ENCODE data around the gene PLXNC1.
A peak's percentile ranks its signal among the peaks of the same experiment; 100 is the strongest.

The PLXNC1 gene

DNA sequence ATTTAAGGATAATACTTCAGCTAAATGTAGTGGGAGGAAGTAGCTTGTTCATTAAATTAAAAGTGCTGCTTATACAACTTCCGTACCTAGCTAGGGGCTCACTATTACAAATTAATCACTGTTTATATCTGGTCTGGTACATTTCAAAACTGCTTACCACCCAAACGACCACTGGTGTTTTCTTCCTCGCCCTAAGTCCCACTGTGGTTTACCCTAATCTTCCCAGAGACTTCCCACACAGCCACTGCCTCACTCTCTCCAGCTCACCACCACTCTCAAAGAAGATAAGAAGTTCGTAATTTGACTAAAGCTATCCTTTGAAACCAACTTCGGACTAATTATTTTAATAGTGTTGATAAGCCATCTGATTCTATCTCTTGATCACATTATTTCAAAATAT lies 62.6 kb downstream of the PLXNC1 start:
- peaks cover 0 to 4% of the 10 kb centered on the region in 2 donors for H3K9me3 Mint-ChIP-seq
- DNase-seq (no peak), ATAC-seq (no peak)
- H3K27me3 Mint-ChIP-seq: no peaks in the 10 kb centered on the region
- H3K4me1 Mint-ChIP-seq: peaks cover 43% of the 10 kb centered on the region
- H3K27ac Mint-ChIP-seq: no peak overlapping the region
- H3K4me3 Mint-ChIP-seq: no peak overlapping the region

DNA sequence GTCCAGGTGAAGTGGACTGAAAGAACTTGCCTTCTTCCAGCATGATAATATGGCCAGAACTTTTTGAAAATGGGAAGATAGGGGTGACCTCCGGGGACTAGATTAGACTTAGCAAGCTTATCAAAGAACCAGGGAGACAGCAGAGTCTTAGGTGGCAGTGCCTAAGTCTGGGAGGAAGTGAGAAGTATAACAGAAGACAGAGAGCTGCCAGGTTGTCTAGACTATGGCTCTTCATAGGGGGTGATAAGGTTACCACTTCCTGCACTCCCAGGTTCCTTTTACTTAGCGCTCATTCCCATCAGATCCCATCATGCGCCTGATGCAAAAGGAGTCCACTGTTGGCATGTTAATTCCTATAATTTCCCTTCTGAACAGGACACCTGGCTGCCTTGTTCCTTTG lies 69.9 kb downstream of the PLXNC1 start:
- Mint-ChIP-seq H3K4me3 (no peak overlapping the region), H3K4me1 (no peaks in the 10 kb centered on the region), H3K9me3 (peaks cover 0 to 8% of the 10 kb centered on the region in 2 donors), H3K27ac (no peak overlapping the region), H3K27me3 (no peaks in the 10 kb centered on the region)
- DNase-seq (no peak), ATAC-seq (no peak)

DNA sequence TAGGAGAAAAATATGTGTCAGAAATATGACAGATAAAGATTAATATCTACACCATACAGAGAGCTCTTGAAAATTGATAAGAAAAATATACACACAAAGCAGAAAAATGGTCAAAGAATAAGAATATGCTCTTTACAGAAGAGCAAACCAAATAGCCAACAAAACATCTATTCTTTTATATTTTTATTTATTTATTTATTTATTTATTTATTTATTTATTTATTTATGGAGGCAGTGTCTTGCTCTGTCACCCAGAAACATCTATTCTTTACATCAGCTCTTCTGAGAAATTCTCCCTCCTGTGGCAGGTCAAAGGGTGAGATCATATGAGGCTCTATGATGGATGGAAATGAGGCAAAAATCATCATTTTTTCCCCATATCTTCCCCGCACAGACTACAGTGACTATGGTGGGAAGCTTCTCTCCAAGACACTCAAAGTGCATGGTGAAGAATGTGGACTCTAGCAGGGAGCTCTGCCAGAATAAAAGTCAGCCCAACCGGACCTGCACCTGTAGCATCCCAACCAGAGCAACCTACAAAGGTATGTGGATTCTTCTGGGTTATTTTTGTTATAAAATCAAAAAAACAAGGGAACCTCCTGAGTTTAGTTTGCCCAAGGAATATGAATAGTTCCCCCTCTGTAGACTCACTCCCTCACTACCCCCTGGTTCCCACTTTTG lies 71.4 kb downstream of the PLXNC1 start:
- H3K27ac Mint-ChIP-seq: no peak overlapping the region
- no peak for DNase-seq
- no peaks in the 10 kb centered on the region for H3K4me1 Mint-ChIP-seq
- H3K4me3 Mint-ChIP-seq: no peak overlapping the region
- ATAC-seq: no peak
- H3K27me3 Mint-ChIP-seq: no peaks in the 10 kb centered on the region
- peaks cover 0 to 8% of the 10 kb centered on the region in 2 donors for H3K9me3 Mint-ChIP-seq

DNA sequence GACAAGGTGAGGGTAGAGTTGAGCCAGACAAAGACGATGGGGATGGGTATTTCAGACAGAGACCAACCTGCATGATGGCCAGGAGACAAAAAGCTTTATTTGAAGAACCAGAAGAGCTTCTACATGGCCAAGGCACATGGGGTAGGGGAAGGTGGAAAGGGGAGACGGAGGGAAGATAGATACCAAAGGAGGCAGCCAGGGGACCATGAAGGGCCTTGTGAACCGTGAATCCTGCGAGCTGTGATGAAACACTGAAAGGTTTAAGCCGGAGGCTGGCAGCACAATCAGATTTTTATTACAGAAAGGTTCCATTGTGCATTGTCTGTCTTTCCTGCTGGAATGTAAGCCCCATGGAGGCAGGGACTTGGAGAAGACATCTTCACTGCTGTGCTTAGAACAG lies 72.4 kb downstream of the PLXNC1 start:
- no peaks in the 10 kb centered on the region for H3K27me3 Mint-ChIP-seq
- no peak for DNase-seq
- no peak overlapping the region for H3K4me3 Mint-ChIP-seq
- peaks cover 0 to 8% of the 10 kb centered on the region in 2 donors for H3K9me3 Mint-ChIP-seq
- no peak for ATAC-seq
- H3K4me1 Mint-ChIP-seq: no peaks in the 10 kb centered on the region
- no peak overlapping the region for H3K27ac Mint-ChIP-seq

DNA sequence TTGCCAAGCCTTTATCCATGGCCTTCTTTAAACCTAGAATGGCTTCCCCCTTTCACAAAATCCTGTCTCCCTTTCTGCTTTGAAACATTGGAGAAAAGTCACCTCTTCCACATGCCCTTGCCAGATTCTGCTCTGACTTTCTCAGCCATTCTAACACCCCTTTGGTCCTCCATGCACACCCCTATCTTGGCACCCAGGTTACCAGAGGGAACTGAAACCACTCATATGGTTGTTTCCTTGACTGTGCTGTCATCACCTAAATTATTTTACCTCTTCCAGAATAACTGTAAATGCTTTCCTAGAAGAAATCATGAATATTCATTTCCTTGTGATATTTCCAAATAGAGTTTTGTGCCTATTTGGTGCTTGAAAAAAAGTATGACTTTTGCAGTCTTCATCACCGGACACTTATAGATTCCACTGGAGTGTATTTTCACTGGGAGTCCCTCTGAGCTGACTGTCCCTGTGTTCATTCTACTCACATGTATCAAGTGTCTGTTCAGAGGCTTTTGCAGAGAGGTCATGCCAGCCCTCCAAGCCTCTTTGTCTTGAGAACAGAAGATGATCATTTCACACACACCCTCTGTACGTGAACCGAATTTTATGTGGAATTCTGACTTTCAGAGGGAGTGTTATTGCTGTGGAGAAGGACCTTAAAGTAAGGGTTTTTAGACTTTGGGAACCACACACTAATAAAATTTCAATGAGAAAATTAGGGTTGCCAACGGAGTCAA lies 74.1 kb downstream of the PLXNC1 start:
- no peak overlapping the region for H3K27ac Mint-ChIP-seq
- no peak for ATAC-seq

DNA sequence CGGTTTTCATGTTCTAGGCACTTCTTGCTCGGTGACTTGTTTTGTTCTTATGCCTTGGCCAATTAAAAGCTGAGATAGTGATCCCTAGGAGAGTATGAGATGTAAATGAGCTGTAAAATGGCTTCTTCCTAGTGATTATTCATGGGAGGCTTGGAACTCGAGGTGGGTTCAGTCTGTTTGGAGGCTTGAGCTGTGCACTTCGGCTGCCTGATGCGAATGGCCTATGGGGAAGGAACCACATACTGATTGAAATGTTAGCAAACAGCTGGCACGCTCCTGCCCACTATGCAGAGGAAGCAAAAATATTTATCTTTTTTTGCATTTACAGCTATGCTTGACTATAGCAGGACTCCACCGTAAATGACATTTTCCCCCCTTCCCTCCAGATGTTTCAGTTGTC lies 75.5 kb downstream of the PLXNC1 start:
- Mint-ChIP-seq H3K4me1 (no peaks in the 10 kb centered on the region), H3K27me3 (no peaks in the 10 kb centered on the region), H3K4me3 (no peak overlapping the region), H3K27ac (no peak overlapping the region), H3K9me3 (peaks cover 0 to 8% of the 10 kb centered on the region in 2 donors)
- no peak for DNase-seq
- ATAC-seq: no peak

More for the DNA sequence above, 74.1 kb downstream of the PLXNC1 start:
- Mint-ChIP-seq H3K4me3 (no peak overlapping the region), H3K27me3 (no peaks in the 10 kb centered on the region), H3K4me1 (no peaks in the 10 kb centered on the region), H3K9me3 (peaks cover 0 to 8% of the 10 kb centered on the region in 2 donors)
- DNase-seq: no peak

DNA sequence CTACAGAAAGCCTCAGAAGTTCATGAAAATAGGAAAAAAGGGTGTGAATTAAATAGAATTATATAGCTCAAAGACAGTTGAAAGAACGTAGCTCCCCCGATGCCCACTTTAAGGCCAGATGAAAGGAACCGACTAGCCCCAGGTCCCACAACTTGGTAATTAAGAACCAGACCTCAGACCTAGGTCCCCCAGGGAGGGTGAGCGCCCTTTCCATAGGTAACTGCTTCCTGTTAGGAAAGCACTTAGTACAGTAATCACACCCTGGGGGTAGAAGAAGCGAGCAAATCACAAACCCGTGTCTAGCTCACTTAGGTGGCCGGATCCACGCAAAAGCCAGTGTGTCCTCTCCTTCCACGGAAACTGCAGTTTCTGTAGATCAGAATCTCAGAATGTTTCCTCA lies 77.1 kb downstream of the PLXNC1 start:
- peaks cover 11% of the 10 kb centered on the region for H3K4me1 Mint-ChIP-seq
- no peak overlapping the region for H3K4me3 Mint-ChIP-seq
- H3K9me3 Mint-ChIP-seq: peaks cover 6 to 7% of the 10 kb centered on the region in 2 donors
- ATAC-seq: no peak
- H3K27ac Mint-ChIP-seq: no peak overlapping the region
- H3K27me3 Mint-ChIP-seq: no peaks in the 10 kb centered on the region
- DNase-seq: no peak

DNA sequence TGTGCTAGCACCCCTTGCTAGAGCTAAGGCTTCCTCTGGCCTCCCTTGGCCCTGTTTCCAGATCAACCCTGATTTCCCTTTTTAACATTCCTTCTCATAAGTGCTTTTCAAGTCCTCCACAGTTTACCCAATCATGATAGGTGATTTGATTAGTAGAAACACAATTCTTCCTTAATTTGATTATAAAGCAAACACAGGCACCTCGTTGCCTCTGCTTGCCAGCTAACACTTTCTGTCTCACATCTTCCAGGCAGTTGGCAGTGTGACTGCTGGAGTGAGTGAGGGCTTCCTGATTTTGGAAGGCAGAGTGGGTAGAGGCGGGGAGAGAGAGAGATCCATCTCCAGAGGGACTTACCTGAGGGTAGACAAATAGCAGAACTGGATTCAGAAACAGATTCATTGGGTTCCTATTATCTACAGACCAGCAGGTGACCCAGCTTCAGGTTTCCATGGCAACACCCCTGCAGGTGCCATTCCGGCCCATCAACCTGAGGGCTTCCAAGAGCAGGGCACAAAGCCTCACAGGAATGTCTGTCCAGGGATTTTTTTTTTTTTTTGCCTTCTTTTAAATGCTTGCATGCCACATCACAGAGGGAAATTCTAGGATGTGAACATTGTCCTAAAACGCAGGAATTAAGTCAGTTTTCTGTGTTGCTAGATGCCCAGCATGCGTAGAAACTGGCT lies 77.7 kb downstream of the PLXNC1 start:
- Mint-ChIP-seq H3K27ac (no peak overlapping the region), H3K27me3 (no peaks in the 10 kb centered on the region), H3K9me3 (peaks cover 1 to 6% of the 10 kb centered on the region in 2 donors), H3K4me1 (peaks cover 17% of the 10 kb centered on the region), H3K4me3 (no peak overlapping the region)
- no peak for ATAC-seq
- no peak for DNase-seq

DNA sequence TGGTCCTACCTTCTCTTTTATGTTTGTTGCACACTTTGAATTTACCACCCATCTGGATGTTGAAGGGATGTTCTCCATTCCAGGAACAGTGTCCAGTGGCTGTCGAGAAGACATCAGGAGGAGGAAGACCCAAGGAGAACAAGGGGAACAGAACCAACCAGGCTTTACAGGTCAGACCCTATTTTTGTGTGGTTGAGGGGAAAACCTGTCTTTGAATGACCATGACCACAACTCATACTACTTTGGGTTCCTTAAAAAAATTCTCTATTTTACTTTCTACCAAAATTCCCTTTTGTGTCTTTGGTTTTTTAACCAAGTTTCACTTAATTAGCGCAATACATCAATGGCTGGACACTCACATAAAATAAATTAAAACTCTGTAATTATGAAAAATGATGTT lies 78.7 kb downstream of the PLXNC1 start:
- Mint-ChIP-seq H3K4me1 (peaks cover 19% of the 10 kb centered on the region), H3K9me3 (peaks cover 0 to 6% of the 10 kb centered on the region in 2 donors), H3K27ac (no peak overlapping the region), H3K27me3 (no peaks in the 10 kb centered on the region), H3K4me3 (no peak overlapping the region)
- ATAC-seq (no peak), DNase-seq (no peak)

DNA sequence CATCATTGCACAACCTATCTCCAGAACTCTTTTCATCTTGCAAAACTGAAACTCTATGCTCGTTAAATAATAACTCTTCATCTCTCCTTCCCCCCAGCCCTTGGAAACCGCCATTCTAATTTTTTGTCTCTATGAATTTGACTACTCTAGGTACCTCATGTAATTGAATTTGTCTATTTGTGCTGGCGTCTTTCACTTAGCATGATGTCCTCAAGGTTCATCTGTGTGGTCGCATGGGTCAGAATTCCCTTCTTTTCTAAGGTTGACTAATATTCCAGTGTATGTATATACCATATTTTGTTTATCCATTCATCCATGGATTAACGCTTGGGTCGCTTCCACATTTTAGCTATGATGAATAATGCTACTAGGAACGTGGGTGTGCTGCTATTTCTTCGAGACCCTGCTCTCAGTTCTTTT lies 80.1 kb downstream of the PLXNC1 start:
- no peaks in the 10 kb centered on the region for H3K27me3 Mint-ChIP-seq
- no peak for DNase-seq
- H3K27ac Mint-ChIP-seq: no peak overlapping the region
- H3K4me3 Mint-ChIP-seq: no peak overlapping the region
- H3K4me1 Mint-ChIP-seq: peaks cover 19% of the 10 kb centered on the region
- no peak for ATAC-seq
- H3K9me3 Mint-ChIP-seq: peaks cover 0 to 6% of the 10 kb centered on the region in 2 donors

DNA sequence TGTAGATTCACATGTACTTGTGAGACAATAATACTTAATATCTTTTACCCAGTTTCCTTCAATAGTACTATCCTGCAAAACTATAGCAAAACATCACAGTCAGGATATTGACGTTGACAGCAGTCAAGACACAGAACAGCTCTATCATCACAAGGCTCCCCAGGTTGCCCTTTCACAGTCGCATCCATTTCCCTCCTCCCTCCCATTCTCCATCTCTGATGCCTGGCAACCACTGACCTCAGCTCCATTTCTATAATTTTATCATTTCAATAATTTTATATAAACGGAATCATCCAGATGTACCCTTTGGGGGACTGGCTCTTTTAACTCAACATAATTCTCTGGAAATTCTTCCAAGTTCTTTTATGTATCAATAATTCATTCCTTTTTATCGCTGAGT lies 81.5 kb downstream of the PLXNC1 start:
- no peak for DNase-seq
- no peak overlapping the region for H3K4me3 Mint-ChIP-seq
- ATAC-seq: no peak
- peaks cover 19% of the 10 kb centered on the region for H3K4me1 Mint-ChIP-seq
- no peak overlapping the region for H3K27ac Mint-ChIP-seq
- H3K27me3 Mint-ChIP-seq: no peaks in the 10 kb centered on the region
- peaks cover 0 to 6% of the 10 kb centered on the region in 2 donors for H3K9me3 Mint-ChIP-seq

DNA sequence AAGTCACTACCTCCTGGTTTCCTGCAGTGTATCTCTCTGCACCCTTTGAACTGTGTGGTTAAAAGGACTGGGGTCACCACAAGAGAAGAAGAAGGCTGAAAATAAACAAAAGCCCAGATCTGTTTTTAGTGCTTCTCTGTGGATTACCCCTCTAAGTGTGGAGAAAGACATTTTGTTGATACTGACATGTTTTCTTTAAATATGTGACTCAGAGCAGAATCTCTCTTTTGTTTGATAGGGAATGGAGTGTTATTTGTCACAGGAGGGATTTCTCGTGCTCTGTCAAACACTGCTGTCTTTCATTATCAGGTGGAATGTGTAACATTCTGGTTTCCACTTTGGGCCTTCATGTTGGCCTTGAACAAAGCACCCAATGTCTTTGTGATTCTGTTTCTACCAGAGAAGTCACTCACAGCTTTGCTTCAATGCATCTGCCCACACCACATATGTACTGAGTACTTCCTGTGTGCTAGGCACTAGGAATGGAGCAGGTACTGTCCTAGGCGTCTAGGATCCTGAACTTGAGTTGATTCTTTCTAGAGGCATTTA lies 82.1 kb downstream of the PLXNC1 start:
- ATAC-seq (peak; percentile 53), DNase-seq (no peak)
- H3K27me3 Mint-ChIP-seq: no peaks in the 10 kb centered on the region
- H3K4me1 Mint-ChIP-seq: peaks cover 19% of the 10 kb centered on the region
- H3K27ac Mint-ChIP-seq: peak overlapping the region in 1 of 2 donors; percentile 85
- peaks cover 0 to 6% of the 10 kb centered on the region in 2 donors for H3K9me3 Mint-ChIP-seq
- H3K4me3 Mint-ChIP-seq: peak overlapping the region; percentile 29 to 47

DNA sequence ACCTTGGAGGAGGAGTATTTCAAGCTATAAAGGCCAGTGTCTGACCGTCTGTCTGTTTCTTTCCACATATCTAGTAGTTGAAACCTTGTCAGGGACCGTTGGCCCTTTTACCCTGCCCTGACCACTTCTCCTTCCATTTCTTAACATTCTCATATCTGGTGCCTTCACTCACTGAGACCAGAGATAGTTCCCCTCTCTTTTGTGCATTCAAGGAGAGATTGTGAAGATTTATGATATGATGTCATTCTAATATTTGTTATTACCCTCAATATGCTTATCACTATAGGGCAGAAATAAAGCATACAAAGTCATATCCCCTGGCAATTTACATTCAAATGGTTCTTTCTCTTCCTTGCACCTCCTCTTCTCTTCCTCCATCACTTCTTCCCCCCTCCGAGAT lies 83.3 kb downstream of the PLXNC1 start:
- Mint-ChIP-seq H3K9me3 (peaks cover 0 to 6% of the 10 kb centered on the region in 2 donors), H3K4me1 (peaks cover 22% of the 10 kb centered on the region)
- ATAC-seq: no peak

DNA sequence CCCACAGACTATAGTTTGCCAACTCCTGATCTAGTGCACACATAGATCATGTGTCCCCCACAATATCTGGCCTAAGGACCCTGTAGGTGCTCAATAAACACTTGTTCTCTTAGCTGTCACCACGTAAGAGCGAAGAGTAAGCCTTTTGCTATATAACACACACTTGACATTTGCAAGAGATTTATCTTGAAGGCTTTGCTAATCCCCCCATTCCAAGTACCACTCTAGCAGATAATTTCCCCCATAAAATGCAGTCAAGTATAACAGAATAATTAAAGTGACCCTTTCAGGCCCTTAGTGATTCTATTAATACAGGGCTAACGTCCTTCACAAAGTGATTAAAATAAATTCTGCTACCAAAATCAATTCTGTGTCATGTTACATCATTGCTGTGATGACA lies 87.5 kb downstream of the PLXNC1 start:
- H3K27me3 Mint-ChIP-seq: no peaks in the 10 kb centered on the region
- DNase-seq: no peak
- no peaks in the 10 kb centered on the region for H3K9me3 Mint-ChIP-seq
- H3K4me3 Mint-ChIP-seq: no peak overlapping the region
- peaks cover 19% of the 10 kb centered on the region for H3K4me1 Mint-ChIP-seq
- no peak overlapping the region for H3K27ac Mint-ChIP-seq
- ATAC-seq: no peak

More for the DNA sequence above, 83.3 kb downstream of the PLXNC1 start:
- Mint-ChIP-seq H3K27me3 (no peaks in the 10 kb centered on the region), H3K4me3 (no peak overlapping the region), H3K27ac (no peak overlapping the region)
- no peak for DNase-seq

DNA sequence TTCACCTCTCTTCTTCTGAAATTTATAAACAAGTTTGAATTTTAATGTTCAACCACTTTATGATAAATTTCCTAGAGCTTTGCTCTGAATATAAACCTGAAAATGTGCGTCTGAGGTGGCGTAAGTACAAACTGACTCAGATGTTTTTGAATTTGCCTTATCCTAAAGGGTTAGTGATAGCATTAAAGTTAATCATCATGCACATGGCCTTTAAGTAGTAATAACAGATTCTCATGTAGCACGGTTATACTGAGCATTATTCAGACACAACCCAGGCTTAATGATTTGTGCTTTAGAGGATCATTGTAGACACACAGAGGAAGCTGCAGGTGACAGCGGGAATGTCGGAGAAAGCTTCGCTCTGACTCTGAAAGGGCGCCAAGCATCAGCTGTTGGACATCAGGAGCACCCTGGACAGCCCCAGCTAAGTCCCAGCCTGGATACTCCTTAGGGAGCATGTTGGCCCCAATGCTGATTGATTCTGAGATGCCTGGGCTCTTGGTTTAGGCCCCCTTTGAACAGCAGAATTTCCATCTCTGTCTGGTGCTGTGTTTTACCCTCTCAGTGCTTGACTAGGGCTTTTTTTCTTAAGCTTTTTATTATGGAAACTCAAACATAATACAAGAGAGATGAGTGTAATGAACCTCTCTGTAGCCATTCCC lies 91.1 kb downstream of the PLXNC1 start:
- Mint-ChIP-seq H3K4me3 (no peak overlapping the region), H3K27me3 (no peaks in the 10 kb centered on the region), H3K4me1 (peaks cover 22% of the 10 kb centered on the region), H3K27ac (no peak overlapping the region), H3K9me3 (no peaks in the 10 kb centered on the region)
- no peak for DNase-seq
- no peak for ATAC-seq

Data from stimulated activated naive CD8-positive, alpha-beta T cell treated with anti-CD3 and anti-CD28 coated beads, Interleukin-15, amount 100 ng/mL, for 72 hours (primary cell).